HG03439 (cell line): ENCODE results near the gene NUP205.

Experiments
- ATAC-seq: cut with Tn5 transposase; IDR thresholded peaks from one replicate; pipeline ENCODE4 v1.9.1; 2021; ENCODE audit warnings: mild to moderate bottlenecking, moderate library complexity; ENCODE audit not compliant: unreplicated experiment

NUP205 gene

DNA sequence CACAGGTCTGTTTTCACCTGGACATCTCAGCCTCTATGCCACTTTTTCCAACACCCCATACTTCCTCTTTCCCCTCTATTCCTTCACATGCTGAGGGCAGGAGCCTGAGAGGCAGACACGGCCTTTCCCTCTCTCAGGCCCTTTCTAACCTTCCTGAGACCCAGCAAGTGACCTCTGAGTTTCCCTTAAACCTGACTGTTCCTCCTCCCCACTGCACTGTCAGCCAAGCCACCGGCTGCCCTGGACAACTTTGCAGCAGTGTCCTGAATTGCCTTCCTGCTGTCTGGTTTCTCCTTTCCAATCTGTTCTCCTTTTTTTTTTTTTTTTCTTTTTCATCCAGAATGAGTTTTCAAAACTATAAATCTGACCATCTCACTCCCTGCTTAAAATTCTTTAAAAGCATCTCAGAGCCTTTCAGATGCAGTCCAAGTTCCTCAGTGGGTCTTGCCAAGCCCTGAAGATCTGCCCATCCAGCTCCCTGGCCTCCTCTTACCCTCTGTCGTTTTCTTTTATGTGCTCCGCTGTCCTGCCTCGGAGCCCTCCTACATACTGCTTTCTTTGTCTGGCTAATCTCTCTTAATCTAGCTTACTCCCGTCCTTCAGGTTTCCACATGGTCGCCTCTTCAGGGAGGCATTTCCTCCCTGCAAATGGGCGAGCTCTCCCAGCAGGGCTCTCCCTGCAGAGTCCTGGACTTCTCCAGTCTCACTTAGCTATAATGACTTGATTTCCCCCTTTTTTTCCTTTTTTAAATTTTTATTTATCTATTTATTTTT is 139.7 kb downstream of the NUP205 start:
- no peak for ATAC-seq
